ENCODE measurements around the gene ANXA2.
"Not testable (repeated sequence)": the region's sequence is repeated elsewhere in the genome, so short reads cannot be mapped to it uniquely, and the experiment has no call there.

Gene ANXA2

GRCh38 chr15:60337076-60337475 lies 60.7 kb downstream of the ANXA2 start:
- no peak overlapping the region for H3K27ac ChIP-seq
- no peaks in the 10 kb centered on the region for H3K79me2 ChIP-seq
- H3K36me3 ChIP-seq (ENCODE audit: control insufficient read depth, insufficient read depth, low read length), result no peaks in the 10 kb centered on the region
- no peak overlapping the region for H2AFZ ChIP-seq
- TF ChIP-seq CTCF (IDR thresholded peaks at IDR 0.05), result no peak
- no peaks in the 10 kb centered on the region for H3K27me3 ChIP-seq (ENCODE audit: control insufficient read depth, insufficient read depth, low read length)
- peaks cover 3% of the 10 kb centered on the region for H3K4me1 ChIP-seq
- no peak overlapping the region for H3K4me3 ChIP-seq (ENCODE audit: low read depth, low read length)
- no peak overlapping the region for H3K9ac ChIP-seq
- H3K4me2 ChIP-seq (ENCODE audit: low read length), result no peak overlapping the region
- H3K9me3 ChIP-seq (ENCODE audit: control insufficient read depth, low read length), result no peaks in the 10 kb centered on the region

DNA sequence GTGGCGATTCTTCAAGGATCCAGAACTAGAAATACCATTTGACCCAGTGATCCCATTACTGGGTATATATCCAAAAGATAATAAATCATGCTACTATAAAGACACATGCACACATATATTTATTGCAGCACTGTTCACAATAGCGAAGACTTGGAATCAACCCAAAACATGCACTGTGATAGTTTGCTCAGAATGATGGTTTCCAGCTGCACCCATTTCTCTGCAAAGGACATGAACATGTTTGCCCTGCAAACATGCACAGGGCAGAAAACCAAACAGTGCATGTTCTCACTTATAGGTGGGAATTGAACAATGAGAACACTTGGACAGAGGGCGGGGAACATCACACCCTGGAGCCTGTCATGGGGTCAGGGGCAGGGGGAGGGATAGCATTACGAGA lies 62.5 kb downstream of the ANXA2 start:
- H3K4me3 ChIP-seq (ENCODE audit: low read depth, low read length); H3K9me3 ChIP-seq (ENCODE audit: control insufficient read depth, low read length); H3K36me3 ChIP-seq (ENCODE audit: control insufficient read depth, insufficient read depth, low read length); H3K9ac ChIP-seq; H3K4me2 ChIP-seq (ENCODE audit: low read length); H2AFZ ChIP-seq; H3K27ac ChIP-seq; H3K79me2 ChIP-seq; H3K27me3 ChIP-seq (ENCODE audit: control insufficient read depth, insufficient read depth, low read length); H3K4me1 ChIP-seq: not testable (repeated sequence)

DNA sequence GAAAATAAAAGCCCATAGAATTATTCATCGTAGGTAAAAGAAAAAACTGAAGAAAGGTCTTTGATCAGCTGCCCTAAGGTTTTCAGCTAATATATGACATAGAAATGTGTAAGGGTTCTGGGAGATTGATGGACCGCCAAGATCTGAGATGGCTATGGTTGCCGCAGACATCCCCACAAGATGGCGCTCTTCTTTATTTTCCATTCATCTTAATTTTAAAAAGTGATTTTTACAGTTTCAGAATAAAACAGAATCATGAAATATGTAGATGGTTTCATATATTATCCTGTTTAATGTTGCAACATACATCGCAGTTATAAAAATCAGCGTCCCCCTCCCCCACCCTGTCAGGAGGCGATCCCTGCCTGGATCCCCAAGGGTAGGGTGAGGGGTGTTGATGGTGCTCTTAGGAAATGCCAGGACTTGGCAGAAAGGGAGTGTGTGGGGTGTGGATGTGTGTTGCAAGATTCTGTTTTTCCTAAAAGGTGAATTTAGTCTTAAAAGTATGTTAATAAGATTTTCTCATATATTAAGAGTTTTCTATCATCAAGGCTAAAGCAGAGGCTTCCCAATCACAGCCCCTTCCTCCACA lies 68.8 kb downstream of the ANXA2 start:
- no peaks in the 10 kb centered on the region for H3K9me3 ChIP-seq (ENCODE audit: control insufficient read depth, low read length)
- TF ChIP-seq CTCF (IDR thresholded peaks at IDR 0.05), result peak; percentile 45
- H3K4me3 ChIP-seq (ENCODE audit: low read depth, low read length), result no peak overlapping the region
- no peaks in the 10 kb centered on the region for H3K79me2 ChIP-seq
- no peak overlapping the region for H3K27ac ChIP-seq
- peak overlapping the region; percentile 2 for H2AFZ ChIP-seq
- H3K9ac ChIP-seq, result no peak overlapping the region
- no peaks in the 10 kb centered on the region for H3K4me1 ChIP-seq
- no peaks in the 10 kb centered on the region for H3K27me3 ChIP-seq (ENCODE audit: control insufficient read depth, insufficient read depth, low read length)
- H3K36me3 ChIP-seq (ENCODE audit: control insufficient read depth, insufficient read depth, low read length), result no peaks in the 10 kb centered on the region
- no peak overlapping the region for H3K4me2 ChIP-seq (ENCODE audit: low read length)

DNA sequence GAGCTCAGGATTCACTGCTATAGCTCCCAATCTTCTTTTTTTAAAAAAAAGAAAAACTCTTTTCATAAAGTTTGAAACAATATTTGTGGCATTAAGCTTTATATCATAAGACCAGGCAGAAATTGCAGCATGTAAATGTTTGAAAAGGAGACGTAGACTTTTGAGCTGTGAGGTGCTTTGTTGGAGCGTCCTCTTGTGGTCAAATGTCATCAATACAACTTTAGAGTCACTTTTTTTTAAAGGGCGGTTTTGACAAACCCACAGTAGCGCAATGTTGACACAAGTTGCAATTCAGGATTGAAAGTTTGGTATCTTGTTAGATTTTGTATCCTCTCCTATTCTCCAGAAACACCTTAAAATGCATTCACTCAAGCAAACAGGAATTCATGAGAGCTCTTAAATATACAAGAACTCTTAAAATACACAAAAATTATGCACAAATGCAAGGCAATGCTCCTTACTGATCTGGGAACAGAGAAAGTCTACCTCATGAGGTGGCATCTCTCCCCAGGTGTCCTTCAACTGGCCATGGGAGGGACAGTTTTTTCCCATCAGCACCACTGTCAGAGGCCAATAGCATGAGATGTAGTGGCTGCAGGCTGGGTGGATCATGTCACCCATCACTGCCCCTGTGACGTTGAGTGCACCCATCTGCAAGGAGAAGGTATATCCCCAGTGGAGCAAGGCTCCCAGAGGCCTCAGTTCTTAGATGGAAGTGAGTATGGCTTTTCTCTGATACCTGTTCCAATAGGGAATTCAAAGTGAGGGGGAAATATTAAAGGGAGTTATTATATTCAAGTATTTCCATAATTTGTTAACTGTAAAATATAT lies 70.7 kb downstream of the ANXA2 start:
- H3K4me2 ChIP-seq (ENCODE audit: low read length), result no peak overlapping the region
- no peaks in the 10 kb centered on the region for H3K27me3 ChIP-seq (ENCODE audit: control insufficient read depth, insufficient read depth, low read length)

More for the DNA sequence above, 70.7 kb downstream of the ANXA2 start:
- Histone ChIP-seq H3K79me2 (no peaks in the 10 kb centered on the region), H3K27ac (no peak overlapping the region), H3K9ac (no peak overlapping the region), H3K4me1 (no peaks in the 10 kb centered on the region), H2AFZ (no peak overlapping the region), H3K9me3 (ENCODE audit: control insufficient read depth, low read length) (no peaks in the 10 kb centered on the region), H3K4me3 (ENCODE audit: low read depth, low read length) (no peak overlapping the region), H3K36me3 (ENCODE audit: control insufficient read depth, insufficient read depth, low read length) (no peaks in the 10 kb centered on the region)
- TF ChIP-seq CTCF (IDR thresholded peaks at IDR 0.05), result peak; percentile 58

Measured in parathyroid adenoma (tissue), 2 donors.